Measurements from ENCODE around the gene CACNA2D3. TPM values are rescaled to one million over a fixed set of nuclear protein-coding genes. Genes with fewer than 3 reads are reported as not detected.
A peak's percentile ranks its signal among the peaks of the same experiment; 100 is the strongest.
"Not testable (repeated sequence)": the region's sequence is repeated elsewhere in the genome, so short reads cannot be mapped to it uniquely, and the experiment has no call there.

CACNA2D3 gene
- total RNA-seq, 1 experiment from 2014 or later, result 6.1 TPM

DNA sequence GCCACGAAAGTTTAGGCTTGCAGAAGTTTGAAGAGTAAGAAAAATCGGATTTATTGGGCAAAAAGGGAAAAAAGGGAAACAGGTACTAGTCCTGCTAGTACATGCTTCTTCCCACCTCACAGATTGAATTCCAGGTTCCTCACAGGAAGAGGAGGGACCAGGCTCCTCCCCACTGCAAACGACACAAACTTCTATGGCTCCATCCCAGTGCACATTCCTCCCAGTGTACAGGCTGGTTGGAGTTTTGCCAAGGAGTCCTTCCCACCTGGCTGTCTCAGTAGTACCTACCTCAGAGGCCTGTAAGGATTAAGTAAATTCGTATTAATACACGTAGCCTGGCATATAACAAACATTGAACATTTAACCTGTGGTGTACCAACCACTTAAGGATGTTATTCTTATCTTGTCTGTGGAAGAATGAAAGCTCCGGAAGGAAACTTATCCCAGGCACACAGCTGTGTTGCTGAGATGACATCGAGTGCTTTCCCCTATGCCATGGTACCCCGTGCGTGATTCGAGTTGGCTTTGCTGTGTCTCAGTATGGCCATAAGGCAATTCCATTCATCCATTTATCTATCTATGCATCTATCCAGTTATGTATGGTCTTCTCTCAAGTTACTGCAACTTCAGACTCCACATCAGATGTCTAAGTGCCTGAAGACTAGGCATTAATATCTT lies 511.2 kb downstream of the CACNA2D3 start:
- DNase-seq (ENCODE audit: low read depth), result no peak
- in situ Hi-C loops (cut with HindIII; ENCODE audit: low pct_unique_long_range_greater_than_20kb, low sequenced_read_pairs), result no loop called here

DNA sequence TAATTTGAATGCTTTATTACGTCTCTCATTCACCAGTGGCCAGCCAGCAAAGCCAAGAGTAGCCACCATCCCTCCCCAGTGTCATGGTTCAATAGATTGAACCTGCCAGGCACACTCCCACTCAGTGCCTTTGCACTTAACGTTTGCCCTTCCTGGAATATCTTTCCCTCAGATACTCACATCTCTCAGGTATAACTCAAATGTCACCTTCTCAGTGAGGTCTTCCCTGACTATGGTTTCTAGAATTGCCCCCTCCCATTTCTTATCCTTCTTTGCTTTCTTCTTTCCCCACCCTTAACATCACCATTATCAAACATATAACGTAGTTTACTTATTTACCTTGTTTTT lies 511.7 kb downstream of the CACNA2D3 start:
- in situ Hi-C loops (cut with HindIII; ENCODE audit: low pct_unique_long_range_greater_than_20kb, low sequenced_read_pairs), result no loop called here
- no peak for DNase-seq (ENCODE audit: low read depth)

DNA sequence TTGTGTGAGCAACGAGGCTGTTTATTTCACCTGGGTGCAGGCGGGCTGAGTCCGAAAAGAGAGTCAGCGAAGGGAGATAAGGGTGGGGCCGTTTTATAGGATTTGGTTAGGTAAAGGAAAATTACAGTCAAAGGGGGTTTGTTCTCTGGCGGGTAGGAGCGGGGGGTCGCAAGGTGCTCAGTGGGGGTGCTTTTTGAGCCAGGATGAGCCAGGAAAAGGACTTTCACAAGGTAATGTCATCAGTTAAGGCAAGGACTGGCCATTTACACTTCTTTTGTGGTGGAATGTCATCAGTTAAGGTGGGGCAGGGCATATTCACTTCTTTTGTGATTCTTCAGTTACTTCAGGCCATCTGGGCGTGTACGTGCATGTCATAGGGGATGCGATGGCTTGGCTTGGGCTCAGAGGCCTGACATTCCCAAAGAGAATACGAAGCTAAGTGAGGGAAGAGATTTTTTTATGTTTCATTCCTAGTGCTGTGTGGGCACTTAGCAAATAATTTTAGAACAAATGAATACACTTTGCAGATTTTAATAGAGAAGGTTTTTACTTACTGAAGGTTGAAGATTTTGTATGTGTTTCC lies 517.5 kb downstream of the CACNA2D3 start:
- in situ Hi-C loops (cut with HindIII; ENCODE audit: low pct_unique_long_range_greater_than_20kb, low sequenced_read_pairs), result not testable (repeated sequence)

DNA sequence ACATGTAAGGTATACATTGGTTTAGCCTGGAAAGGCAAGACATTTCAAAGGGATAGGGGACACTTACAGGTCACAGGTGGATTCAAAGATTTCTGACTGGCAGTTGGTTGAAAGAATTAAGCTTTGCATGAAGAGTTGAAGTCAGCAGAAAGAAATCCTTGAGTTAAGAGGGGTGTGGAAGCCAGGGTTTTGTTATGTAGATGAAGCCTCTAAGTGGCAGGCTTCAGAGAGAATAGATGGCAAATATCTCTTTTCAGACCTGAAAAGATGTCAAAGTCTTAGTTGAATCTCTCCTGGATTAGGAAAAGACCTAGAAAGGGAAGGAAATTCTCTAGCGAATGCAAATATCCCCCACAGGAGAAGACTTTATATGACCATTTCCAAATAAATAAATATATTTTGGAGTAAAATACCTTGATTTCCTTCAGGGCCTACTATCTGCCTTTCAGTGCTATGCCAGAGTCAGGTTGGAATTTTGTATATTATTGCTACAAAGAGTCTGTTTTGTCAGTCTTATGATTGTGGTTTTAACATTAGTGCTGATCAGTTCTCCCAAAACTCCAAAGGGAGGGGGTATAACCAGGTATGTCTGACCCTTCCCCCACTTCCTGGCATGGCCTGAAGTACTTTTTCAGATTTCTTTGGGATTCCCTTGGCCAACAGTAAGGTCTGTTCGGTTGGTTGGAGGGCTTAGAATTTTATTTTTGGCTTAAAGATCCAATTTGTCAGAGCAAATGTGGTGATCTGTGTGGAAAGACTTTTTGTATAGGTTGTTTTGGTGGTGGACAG lies 519.1 kb downstream of the CACNA2D3 start:
- in situ Hi-C loops (cut with HindIII; ENCODE audit: low pct_unique_long_range_greater_than_20kb, low sequenced_read_pairs), result no loop called here

More for the DNA sequence above, 517.5 kb downstream of the CACNA2D3 start:
- DNase-seq (ENCODE audit: low read depth), result not testable (repeated sequence)

DNA sequence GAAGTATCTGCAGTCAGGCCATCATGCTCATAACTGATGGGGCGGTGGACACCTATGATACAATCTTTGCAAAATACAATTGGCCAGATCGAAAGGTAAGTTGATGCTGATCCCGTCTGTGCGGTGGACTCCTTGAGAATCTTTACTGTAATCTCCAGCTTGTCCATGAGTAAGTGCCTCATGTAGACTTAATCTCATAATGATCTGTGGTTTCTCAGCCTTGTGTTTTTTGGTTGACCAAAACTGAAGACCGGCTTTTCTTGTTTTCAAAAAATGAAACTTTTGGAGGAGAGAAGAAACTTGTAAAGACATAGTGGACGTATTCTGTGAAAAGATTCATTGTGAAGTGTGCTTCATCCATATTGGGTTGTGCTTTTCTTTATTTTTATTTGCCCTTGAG lies 519.8 kb downstream of the CACNA2D3 start:
- in situ Hi-C loops (cut with HindIII; ENCODE audit: low pct_unique_long_range_greater_than_20kb, low sequenced_read_pairs), result no loop called here

More for the DNA sequence above, 519.1 kb downstream of the CACNA2D3 start:
- no peak for DNase-seq (ENCODE audit: low read depth)

DNA sequence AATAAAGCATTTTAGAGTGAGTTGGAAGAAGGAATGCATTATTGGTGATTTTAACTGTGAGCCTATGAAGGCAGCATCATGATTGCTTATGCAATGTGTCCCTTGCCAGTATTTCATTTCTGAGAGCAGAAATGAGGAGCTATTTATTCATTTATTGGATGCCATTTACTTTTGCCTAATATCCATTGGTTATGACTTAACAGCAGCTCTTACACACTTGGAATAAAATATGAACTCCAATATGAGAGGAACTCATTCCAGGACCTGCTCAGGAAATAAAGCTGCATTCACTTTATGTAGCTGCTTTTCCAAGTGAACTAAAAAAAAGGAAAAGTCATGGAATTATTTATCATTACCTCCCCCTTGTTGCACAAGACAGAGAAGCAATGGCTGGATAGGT lies 525.4 kb downstream of the CACNA2D3 start:
- in situ Hi-C loops (cut with HindIII; ENCODE audit: low pct_unique_long_range_greater_than_20kb, low sequenced_read_pairs), result no loop called here
- no peak for DNase-seq (ENCODE audit: low read depth)

More for the DNA sequence above, 519.8 kb downstream of the CACNA2D3 start:
- no peak for DNase-seq (ENCODE audit: low read depth)

DNA sequence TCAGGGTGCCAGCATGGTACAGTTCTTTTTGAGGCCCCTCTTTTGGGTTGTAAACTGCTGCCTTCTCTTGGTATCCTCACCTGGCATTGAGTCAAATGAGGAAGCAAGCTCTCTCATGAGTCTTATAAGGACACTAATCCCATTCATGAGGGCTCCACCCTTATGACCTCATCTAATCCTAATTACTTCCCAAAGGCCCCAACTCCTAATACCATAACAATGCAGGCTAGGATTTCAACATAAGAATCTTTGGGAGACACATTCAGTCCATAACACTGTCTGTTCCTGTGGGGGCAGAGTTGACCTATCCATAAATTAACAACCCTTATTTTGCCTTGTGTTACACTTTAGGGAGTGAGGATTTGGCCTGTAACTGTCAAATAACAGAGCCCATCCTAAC lies 527.2 kb downstream of the CACNA2D3 start:
- in situ Hi-C loops (cut with HindIII; ENCODE audit: low pct_unique_long_range_greater_than_20kb, low sequenced_read_pairs), result no loop called here
- DNase-seq (ENCODE audit: low read depth), result no peak

DNA sequence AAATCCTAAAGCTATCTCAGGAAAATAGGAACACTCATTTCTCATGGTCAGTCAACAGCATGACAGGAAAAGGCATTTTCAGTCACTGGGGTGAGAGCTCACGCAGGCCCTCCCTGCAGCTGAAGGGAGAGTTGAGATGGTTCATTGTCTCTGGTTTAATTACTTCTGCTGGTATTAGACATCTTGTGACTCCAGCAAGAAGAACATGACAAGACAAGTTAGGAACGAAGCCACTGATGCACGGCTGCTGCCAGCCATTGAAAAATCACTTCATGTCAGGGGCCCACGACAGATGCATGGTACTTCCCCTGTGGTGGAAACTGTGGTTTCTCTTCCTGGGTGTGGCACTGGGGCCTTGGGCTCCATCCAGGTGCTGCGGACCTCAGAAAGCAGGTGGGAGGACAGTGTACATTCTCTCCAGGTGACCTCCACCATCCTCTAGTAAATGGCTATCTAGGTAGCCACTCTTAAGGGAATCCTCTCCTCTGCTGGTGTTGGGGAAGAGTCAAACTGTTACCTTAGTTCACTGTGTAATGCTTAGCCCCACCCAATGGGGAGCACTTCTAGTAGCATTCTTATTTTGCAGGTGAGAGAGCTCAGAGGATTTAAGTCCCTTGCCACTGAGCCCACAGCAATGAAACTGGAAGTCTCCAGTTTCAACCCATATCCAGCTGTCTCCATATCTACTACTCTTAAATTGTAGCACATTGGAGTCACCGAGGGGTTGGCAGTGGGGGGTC lies 531.3 kb downstream of the CACNA2D3 start:
- DNase-seq (ENCODE audit: low read depth), result peak; percentile 71
- in situ Hi-C loops (cut with HindIII; ENCODE audit: low pct_unique_long_range_greater_than_20kb, low sequenced_read_pairs), result no loop called here

DNA sequence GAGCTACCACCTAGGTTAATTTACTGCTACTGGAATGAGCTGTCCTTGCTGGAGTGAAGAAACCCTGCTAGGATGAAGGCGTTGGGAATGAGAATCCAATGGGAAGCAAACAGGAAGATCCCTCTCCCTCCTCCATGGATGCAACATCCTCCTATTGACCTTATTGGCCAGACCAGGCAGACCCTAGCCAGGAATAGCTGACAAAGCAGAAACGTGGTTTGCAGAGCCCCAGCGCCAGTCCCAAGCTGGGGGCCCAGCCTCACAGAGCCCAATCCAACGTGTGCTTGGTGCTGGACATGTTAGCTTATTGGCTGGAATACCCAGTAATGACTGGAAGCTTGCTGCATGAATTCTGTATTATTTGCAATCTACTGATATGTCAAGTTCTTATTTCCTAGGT lies 532.4 kb downstream of the CACNA2D3 start:
- in situ Hi-C loops (cut with HindIII; ENCODE audit: low pct_unique_long_range_greater_than_20kb, low sequenced_read_pairs), result no loop called here
- DNase-seq (ENCODE audit: low read depth), result no peak

DNA sequence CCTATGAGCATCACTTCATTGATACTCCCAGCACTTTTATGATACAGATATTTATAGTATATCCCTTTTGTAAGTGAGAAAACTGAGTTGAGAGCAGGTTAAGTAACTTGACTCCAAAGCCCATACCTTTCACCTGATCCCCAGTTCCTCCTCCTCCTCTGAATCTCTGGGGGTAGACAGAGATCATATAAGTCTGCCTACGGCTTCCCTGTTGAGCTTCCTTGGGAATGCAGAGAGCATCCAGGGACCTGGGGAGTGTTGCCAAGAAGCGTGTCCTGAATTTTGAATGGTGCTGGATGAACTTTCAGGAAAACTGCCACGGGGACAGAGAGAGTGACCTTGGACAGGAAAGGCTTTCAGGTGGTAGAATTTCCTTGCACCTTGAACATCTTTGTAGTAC lies 537.0 kb downstream of the CACNA2D3 start:
- in situ Hi-C loops (cut with HindIII; ENCODE audit: low pct_unique_long_range_greater_than_20kb, low sequenced_read_pairs), result no loop called here

DNA sequence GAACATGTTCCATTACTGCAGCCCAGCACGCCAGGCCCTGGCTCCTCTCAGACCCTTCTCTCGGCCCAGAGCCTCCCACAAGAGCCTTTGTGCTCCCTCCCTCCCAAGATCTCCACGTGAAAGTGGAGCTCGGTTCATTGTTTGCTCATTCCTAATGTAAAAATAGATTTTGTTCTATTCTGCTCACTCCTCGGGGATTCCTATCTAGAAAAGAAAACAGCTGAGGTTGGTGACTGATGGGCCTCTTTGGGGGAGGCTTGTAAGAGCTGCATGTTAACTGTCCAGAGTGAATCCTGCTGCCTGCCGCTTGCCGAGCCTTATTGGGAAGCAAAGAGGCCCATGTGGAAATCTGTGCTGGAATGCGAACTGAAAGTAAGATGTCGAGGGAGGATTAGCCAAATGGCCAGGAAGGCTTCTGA lies 538.4 kb downstream of the CACNA2D3 start:
- no peak for DNase-seq (ENCODE audit: low read depth)
- in situ Hi-C loops (cut with HindIII; ENCODE audit: low pct_unique_long_range_greater_than_20kb, low sequenced_read_pairs), result no loop called here

More for the DNA sequence above, 537.0 kb downstream of the CACNA2D3 start:
- DNase-seq (ENCODE audit: low read depth), result no peak

DNA sequence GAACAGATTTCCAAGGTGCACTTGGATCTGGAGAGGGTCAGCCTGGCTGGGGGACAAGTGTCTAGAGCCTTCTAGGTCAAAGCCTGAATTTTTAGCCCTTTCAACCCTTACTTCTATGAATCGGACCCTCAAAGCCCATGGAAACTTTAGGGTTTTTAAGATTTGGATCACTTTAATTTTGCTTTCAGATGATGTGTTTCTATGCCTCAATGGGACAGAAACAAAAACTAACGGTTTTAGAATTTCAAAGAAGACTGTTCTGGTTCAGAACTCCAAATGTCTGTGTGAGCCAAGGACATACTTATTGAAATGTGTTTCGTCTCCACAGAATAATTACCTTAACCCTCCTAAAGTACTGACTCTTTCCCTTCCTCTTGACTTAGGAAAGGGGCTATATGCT lies 538.8 kb downstream of the CACNA2D3 start:
- no peak for DNase-seq (ENCODE audit: low read depth)
- in situ Hi-C loops (cut with HindIII; ENCODE audit: low pct_unique_long_range_greater_than_20kb, low sequenced_read_pairs), result no loop called here

DNA sequence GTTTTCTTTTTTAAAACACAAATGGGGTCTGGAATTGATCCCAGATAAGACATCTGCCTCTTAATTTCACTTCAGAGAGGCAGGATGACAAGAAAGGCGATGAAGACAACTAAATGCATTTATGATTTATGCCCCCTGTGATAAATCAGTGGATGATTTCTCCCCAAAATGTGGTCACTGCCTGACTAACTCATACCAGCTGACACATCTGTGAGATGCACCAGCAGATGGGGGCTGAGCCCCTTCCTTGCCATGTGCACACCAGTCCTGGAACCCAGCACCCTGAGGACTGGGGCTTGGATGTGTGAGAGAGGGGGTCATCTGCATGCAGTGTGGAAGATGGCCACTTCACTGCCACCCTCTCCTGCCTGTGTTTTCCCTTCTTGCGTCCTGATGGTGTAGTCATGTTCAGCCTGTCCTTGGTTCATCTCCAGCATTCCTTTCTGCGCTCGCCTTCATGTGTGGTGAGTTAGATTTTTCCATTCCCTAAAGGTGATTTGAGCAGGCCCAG lies 541.2 kb downstream of the CACNA2D3 start:
- in situ Hi-C loops (cut with HindIII; ENCODE audit: low pct_unique_long_range_greater_than_20kb, low sequenced_read_pairs), result no loop called here
- no peak for DNase-seq (ENCODE audit: low read depth)

DNA sequence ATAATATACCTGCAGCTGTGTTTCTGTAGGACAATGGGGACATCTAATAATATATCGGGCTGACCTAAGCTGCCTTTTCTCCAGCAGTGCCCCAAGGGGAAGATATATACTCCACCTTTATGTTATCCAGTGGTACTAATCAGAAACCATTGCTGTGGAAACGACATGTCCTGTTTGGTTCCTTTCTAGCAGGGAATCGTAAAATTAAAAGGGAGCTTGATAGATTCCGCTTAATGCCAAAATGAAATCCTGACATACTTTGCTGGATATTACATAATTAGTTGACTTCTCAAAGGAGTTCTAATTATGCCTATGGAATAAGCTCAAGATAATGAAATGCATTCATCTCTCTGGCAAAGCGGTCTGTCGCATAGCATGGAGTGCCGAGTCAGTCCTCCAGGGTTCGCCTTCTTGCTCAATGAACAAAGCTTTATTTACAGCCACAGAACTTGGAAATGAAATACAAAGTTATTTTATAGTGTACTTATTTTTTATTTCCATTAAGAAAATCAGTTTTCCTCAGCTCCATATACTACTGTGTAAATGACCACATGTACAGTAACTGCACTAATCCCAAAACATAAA lies 542.8 kb downstream of the CACNA2D3 start:
- in situ Hi-C loops (cut with HindIII; ENCODE audit: low pct_unique_long_range_greater_than_20kb, low sequenced_read_pairs), result no loop called here
- DNase-seq (ENCODE audit: low read depth), result no peak

DNA sequence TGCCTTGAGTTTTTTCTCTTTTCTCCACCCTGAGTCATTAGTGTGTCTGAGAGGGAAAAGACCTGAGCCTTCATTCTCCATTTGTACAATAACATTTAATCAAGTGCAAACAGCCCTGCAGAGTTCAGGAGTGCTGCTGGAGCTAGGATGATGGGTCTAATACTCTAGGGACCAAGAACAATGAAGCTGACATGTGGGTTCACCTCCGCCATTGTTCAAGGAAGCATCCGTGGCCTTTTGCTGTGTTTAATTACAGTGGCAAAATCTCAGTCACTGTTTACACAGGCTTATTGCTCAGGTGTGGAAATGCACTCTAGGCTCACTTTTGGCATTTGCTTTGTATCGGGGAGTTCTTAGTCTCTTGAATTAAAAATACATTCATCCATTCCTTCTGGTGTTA lies 545.9 kb downstream of the CACNA2D3 start:
- in situ Hi-C loops (cut with HindIII; ENCODE audit: low pct_unique_long_range_greater_than_20kb, low sequenced_read_pairs), result no loop called here
- DNase-seq (ENCODE audit: low read depth), result no peak

DNA sequence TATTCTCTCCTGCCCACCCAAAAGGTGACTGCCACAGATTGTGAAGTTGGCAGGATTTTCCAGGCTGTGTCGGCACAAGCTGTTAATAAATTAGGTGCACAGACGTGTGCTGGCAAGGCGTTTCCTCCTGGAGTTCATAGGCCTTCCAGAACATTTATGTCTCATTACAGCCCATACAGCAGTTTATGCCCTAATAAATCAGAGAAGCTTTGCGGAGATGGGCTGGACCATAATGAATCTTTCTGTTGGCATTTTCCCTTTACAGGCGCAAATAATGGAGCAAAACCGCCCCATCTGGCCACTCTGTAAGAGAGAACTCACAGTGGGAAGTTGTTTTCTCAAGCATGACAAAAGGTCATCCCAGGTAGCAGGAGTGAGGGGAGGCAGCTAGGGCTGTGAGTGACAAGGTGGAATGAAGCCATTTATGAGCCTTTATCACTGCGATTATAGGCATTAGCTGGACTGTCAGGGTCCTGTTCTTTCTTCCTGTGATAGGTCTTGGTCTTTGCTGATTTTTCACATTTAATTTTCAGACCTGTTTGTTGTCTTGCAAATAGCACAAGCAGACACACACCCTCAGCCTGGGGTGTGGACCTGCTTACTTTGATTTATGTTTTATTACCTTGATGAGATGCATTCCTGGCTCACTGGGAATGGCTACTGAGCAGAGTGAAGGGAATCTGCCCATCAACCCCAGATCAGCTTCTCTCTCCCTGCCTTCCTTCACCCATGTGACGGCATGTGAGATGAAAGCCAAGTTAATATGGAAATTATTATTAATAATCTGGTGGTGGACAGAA lies 548.0 kb downstream of the CACNA2D3 start:
- in situ Hi-C loops (cut with HindIII; ENCODE audit: low pct_unique_long_range_greater_than_20kb, low sequenced_read_pairs), result no loop called here
- no peak for DNase-seq (ENCODE audit: low read depth)

DNA sequence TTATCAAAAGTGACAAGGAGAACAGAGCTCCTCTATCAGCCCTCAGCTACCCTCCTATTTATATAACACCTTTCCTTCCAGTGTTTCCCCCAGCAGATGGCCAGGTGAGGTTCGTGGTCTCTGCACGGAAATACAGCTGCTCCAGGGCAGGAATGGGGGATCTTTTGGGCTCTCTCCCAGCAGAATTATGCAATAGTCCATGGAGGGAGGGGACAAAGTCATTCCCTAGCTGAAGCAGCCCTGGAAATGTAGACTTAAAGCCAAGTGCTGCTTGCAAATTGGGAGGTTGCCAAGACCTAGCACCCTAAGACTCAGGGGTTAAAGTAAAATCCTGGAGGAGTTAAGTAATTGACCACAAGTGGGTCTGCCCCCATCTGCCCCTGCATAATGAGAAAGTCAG lies 549.2 kb downstream of the CACNA2D3 start:
- no peak for DNase-seq (ENCODE audit: low read depth)
- in situ Hi-C loops (cut with HindIII; ENCODE audit: low pct_unique_long_range_greater_than_20kb, low sequenced_read_pairs), result no loop called here

DNA sequence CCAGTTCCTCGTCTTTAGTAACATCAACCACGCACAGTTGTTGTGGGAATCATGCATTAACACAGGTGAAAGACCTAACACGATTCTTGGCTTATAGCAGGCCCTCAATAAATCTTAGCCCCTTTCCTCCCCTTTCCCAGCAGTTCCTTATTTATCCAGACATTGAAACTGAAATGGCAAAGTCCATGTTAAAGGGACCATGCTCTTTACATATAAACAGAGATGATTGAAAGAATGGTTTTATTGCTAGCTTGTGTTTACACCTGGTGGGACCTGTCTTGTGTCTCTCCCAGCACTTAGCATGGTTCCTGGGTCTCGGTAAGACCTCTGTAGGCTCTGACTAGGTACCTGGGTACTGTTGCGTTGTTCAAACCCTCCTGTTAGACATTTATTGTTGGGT lies 553.7 kb downstream of the CACNA2D3 start:
- in situ Hi-C loops (cut with HindIII; ENCODE audit: low pct_unique_long_range_greater_than_20kb, low sequenced_read_pairs), result no loop called here
- DNase-seq (ENCODE audit: low read depth), result no peak
